ENCODE results near the gene CASK.

GRCh38 chrX:41607264-41607832 lies 316.0 kb downstream of the CASK start:
- TF ChIP-seq POLR2AphosphoS5 (IDR thresholded peaks at IDR 0.05) (no peak), CTCF (IDR thresholded peaks at IDR 0.05 in 8 of 11, conservative IDR thresholded peaks at IDR 0.05 in 3 of 11) (no peak), POLR2A (IDR thresholded peaks at IDR 0.05) (no peak)
